ENCODE results near the gene TMEM86B. TPM values are rescaled to one million over a fixed set of nuclear protein-coding genes. Genes with fewer than 3 reads are reported as not detected.

Gene TMEM86B
- total RNA-seq, 4 donors from 2014 or later: 1.8 to 7.9 (median 2.4) TPM; not detected in 1

DNA sequence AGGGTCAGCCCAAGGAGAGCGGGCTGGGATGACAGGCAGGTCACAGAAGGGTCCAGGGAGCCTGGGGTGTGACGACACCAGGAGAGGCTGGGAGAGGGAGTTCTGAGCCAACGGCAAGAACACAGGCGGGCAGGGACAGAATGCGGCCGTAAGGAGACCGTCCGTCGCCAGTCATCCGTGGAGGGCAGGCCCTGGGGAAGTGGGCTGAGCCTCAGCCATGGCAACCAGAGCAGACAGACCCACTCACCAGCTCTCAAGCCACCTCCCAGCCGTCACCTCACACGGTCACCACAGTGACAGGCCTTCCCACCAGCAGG is 3.7 kb upstream of the TMEM86B start:
- H3K27me3 ChIP-seq: no peaks in the 10 kb centered on the region
- no peak for DNase-seq
- intact Hi-C loops (cut with DNase I; ENCODE audit: low total_unique reads): no loop called here
- no peaks in the 10 kb centered on the region for H3K4me1 ChIP-seq
- H3K36me3 ChIP-seq: no peaks in the 10 kb centered on the region
- no peak overlapping the region for H3K4me3 ChIP-seq
- TF ChIP-seq POLR2A (IDR thresholded peaks at IDR 0.05): no peak
- TF ChIP-seq, protein P1, sequence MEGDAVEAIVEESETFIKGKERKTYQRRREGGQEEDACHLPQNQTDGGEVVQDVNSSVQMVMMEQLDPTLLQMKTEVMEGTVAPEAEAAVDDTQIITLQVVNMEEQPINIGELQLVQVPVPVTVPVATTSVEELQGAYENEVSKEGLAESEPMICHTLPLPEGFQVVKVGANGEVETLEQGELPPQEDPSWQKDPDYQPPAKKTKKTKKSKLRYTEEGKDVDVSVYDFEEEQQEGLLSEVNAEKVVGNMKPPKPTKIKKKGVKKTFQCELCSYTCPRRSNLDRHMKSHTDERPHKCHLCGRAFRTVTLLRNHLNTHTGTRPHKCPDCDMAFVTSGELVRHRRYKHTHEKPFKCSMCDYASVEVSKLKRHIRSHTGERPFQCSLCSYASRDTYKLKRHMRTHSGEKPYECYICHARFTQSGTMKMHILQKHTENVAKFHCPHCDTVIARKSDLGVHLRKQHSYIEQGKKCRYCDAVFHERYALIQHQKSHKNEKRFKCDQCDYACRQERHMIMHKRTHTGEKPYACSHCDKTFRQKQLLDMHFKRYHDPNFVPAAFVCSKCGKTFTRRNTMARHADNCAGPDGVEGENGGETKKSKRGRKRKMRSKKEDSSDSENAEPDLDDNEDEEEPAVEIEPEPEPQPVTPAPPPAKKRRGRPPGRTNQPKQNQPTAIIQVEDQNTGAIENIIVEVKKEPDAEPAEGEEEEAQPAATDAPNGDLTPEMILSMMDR (IDR thresholded peaks at IDR 0.05): no peak
- no peak overlapping the region for H3K27ac ChIP-seq
- no peaks in the 10 kb centered on the region for H3K9me3 ChIP-seq

DNA sequence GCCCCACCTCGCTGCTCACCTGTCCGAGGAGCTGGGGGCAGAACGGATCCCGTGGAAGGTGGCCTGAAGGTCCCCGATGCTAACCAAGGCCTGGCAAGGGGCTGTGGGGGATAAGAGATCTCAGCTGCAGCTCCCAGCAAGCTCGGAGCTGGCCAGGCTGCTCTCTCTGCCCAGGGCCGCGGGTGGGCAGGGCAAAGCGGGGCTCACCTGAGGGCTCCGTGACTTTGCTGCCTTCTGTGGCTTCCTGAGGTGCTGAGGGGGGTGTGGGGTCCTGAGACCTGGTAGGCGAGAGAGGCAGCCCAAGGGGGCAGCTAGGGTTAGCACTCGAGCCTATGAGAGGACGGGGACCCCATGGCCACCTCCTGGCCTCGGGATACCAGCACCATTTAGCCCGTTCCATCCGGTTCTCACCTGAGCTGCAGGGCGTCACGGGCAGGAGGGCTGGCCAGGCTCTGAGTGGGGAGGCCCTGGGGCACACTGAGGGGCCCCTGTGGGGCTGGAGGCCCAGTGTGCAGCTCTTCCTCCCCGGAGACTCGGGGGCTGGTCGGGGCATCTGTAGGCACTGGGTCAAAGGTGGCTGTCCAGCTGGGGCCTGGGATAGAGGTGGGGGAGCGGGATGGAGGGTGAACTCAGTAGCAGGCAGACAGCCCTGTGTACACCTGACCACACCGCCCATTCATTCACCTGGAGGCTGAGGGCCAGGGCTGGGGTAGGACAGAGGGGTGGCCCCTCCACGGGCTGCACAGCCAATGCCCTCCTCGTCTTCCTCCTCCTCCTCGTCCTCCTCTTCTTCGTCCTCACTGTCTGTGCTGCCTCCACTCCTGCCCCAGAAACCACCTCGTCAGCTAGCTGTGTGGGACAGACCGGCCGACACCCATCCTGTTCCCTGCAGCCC is 3.1 kb upstream of the TMEM86B start:
- no peak overlapping the region for H3K27ac ChIP-seq
- DNase-seq: no peak
- no peaks in the 10 kb centered on the region for H3K9me3 ChIP-seq
- no peaks in the 10 kb centered on the region for H3K4me1 ChIP-seq
- intact Hi-C loops (cut with DNase I; ENCODE audit: low total_unique reads): no loop called here
- H3K27me3 ChIP-seq: no peaks in the 10 kb centered on the region
- no peaks in the 10 kb centered on the region for H3K36me3 ChIP-seq
- H3K4me3 ChIP-seq: no peak overlapping the region
- TF ChIP-seq, protein P1 (IDR thresholded peaks at IDR 0.05): no peak
- no peak for TF ChIP-seq POLR2A (IDR thresholded peaks at IDR 0.05)

DNA sequence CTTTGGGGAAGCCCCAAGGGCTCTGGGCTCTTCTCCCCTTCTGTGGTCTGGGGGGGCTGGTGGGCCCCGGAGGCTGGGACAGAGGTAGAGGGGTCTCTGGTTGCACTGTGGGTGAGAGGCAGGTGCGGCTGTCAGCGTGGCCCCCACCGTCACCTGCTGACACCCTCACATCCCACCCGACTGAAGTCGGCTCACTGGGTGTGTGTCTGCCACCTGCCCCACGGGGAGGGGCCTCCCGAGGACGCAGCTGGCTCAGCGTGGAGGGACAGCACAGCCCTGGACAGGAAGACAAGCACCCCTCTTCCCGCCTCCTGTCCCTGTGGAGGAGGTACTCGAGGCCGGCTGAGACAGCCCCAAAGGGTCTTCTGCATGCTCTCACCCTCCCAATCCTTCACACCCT is 2.2 kb upstream of the TMEM86B start:
- H3K27me3 ChIP-seq: no peaks in the 10 kb centered on the region
- TF ChIP-seq POLR2A (IDR thresholded peaks at IDR 0.05): no peak
- TF ChIP-seq, protein P1 (IDR thresholded peaks at IDR 0.05): no peak
- DNase-seq: no peak

DNA sequence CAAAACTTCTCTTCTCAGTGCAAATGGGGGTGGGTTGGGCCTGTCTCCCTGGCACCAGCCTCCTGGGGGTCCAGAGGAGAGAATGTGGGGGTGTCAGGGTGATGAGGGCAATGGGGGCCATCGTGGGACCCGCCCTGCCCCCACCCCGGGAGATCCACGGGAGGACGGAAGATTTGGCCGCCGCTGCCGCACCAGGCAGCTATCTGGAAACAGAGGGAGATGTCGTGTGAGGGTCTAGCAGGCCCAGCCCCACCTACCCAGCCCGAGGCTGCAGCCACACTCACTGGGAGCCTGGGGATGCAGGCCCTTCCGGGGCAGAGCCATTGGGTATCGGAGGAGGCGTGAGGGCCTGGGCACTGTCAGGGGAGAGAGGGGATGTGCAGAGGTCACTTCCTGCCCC is 1.8 kb upstream of the TMEM86B start:
- intact Hi-C loops (cut with DNase I; ENCODE audit: low total_unique reads): no loop called here
- TF ChIP-seq, protein P1 (IDR thresholded peaks at IDR 0.05): no peak
- TF ChIP-seq POLR2A (IDR thresholded peaks at IDR 0.05): no peak
- no peak for DNase-seq
- Histone ChIP-seq H3K9me3 (no peaks in the 10 kb centered on the region), H3K27ac (no peak overlapping the region), H3K4me1 (no peaks in the 10 kb centered on the region), H3K36me3 (no peaks in the 10 kb centered on the region), H3K4me3 (no peak overlapping the region), H3K27me3 (no peaks in the 10 kb centered on the region)

More for the DNA sequence above, 2.2 kb upstream of the TMEM86B start:
- no peaks in the 10 kb centered on the region for H3K36me3 ChIP-seq
- H3K27ac ChIP-seq: no peak overlapping the region
- no peaks in the 10 kb centered on the region for H3K4me1 ChIP-seq
- no peak overlapping the region for H3K4me3 ChIP-seq
- no peaks in the 10 kb centered on the region for H3K9me3 ChIP-seq
- intact Hi-C loops (cut with DNase I; ENCODE audit: low total_unique reads): no loop called here

DNA sequence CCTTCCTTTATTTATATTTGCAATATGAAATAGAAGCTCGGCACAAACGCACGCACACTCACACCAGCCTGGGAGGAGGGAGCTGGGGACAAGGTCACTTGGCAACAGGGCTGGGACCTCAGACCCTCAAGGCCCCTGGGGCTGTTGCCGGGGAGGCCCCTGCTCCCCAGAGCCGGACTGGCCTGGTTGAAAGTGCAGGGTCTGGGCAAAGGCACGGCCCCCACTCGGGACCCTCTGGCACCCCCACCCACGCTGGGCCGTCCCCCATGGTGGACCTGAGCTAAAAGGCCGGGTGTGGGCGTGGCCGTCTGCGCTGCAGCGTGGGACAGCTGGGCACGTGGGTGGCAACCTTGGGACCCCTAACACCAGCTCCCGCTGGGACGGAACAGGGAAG is 1.2 kb upstream of the TMEM86B start:
- H3K36me3 ChIP-seq: no peaks in the 10 kb centered on the region
- TF ChIP-seq, protein P1 (IDR thresholded peaks at IDR 0.05): no peak
- TF ChIP-seq POLR2A (IDR thresholded peaks at IDR 0.05): no peak
- no peak overlapping the region for H3K27ac ChIP-seq
- no peak for DNase-seq
- no peaks in the 10 kb centered on the region for H3K27me3 ChIP-seq
- intact Hi-C loops (cut with DNase I; ENCODE audit: low total_unique reads): no loop called here
- H3K4me1 ChIP-seq: no peaks in the 10 kb centered on the region
- no peak overlapping the region for H3K4me3 ChIP-seq
- H3K9me3 ChIP-seq: no peaks in the 10 kb centered on the region

Data from uterus (tissue), 4 donors.